Retinal pigment epithelial cell (primary cell): ENCODE data around the gene TNFRSF9.

Experiments
- DNase-seq: peaks from one replicate; pipeline ENCODE4 v3.0.0-alpha.2; 2010; ENCODE audit warnings: low read depth
- H3K4me3 ChIP-seq: 2 replicates; pipeline ENCODE4 v1.5.1; 2011; ENCODE audit warnings: mild to moderate bottlenecking, low read length, control low read depth, moderate library complexity
- CTCF ChIP-seq: conservative IDR thresholded peaks from 2 replicates; pipeline ENCODE4 v1.5.1; 2011; ENCODE audit warnings: low read depth, low read length, control low read depth, inconsistent platforms

TNFRSF9 gene

GRCh38 chr1:7888248-7889081, 52.2 kb downstream of the TNFRSF9 start:
- DNase-seq = peak; percentile 12
- no peak for TF ChIP-seq CTCF
- no peak overlapping the region for H3K4me3 ChIP-seq

- no peak for TF ChIP-seq CTCF
- H3K4me3 ChIP-seq = peak overlapping the region; percentile 5
- peak; percentile 68 for DNase-seq
Measured at GRCh38 chr1:7886405-7886745, 54.3 kb downstream of the TNFRSF9 start.

GRCh38 chr1:7885513-7886404, 54.9 kb downstream of the TNFRSF9 start:
- no peak for DNase-seq
- H3K4me3 ChIP-seq = no peak overlapping the region

GRCh38 chr1:7884757-7885156, 55.9 kb downstream of the TNFRSF9 start:
- no peak for DNase-seq
- no peak for TF ChIP-seq CTCF
- no peak overlapping the region for H3K4me3 ChIP-seq

More at GRCh38 chr1:7885513-7886404, 54.9 kb downstream of the TNFRSF9 start:
- no peak for TF ChIP-seq CTCF

GRCh38 chr1:7879228-7879627, 61.4 kb downstream of the TNFRSF9 start:
- DNase-seq = no peak
- no peak overlapping the region for H3K4me3 ChIP-seq
- TF ChIP-seq CTCF = no peak

- TF ChIP-seq CTCF = no peak
- DNase-seq = no peak
- H3K4me3 ChIP-seq = no peak overlapping the region
Measured at GRCh38 chr1:7878027-7878426, 62.6 kb downstream of the TNFRSF9 start.
